ENCODE results near the gene SLC7A1.

Gene SLC7A1

GRCh38 chr13:29526741-29527140, 68.7 kb downstream of the SLC7A1 start:
- no peak for DNase-seq

GRCh38 chr13:29525757-29526156, 69.7 kb downstream of the SLC7A1 start:
- DNase-seq = no peak

- no peak for DNase-seq
These were observed 70.8 kb downstream of the SLC7A1 start for GRCh38 chr13:29524641-29525040.

- DNase-seq = no peak
These were observed 71.3 kb downstream of the SLC7A1 start for GRCh38 chr13:29524176-29524575.

GRCh38 chr13:29523199-29523961, 72.1 kb downstream of the SLC7A1 start:
- no peak for DNase-seq

GRCh38 chr13:29522044-29522685, 73.3 kb downstream of the SLC7A1 start:
- no peak for DNase-seq

GRCh38 chr13:29521336-29521735, 74.2 kb downstream of the SLC7A1 start:
- DNase-seq = no peak

GRCh38 chr13:29520671-29521070, 74.8 kb downstream of the SLC7A1 start:
- DNase-seq = no peak

- DNase-seq = no peak
These were observed 75.6 kb downstream of the SLC7A1 start for GRCh38 chr13:29519921-29520320.

GRCh38 chr13:29516880-29517279, 78.6 kb downstream of the SLC7A1 start:
- no peak for DNase-seq

GRCh38 chr13:29516012-29516411, 79.5 kb downstream of the SLC7A1 start:
- no peak for DNase-seq

GRCh38 chr13:29515372-29515771, 80.1 kb downstream of the SLC7A1 start:
- no peak for DNase-seq

- no peak for DNase-seq
These were observed 80.7 kb downstream of the SLC7A1 start for GRCh38 chr13:29514720-29515310.

- no peak for DNase-seq
These were observed 81.3 kb downstream of the SLC7A1 start for GRCh38 chr13:29513981-29514719.

- DNase-seq = no peak
These were observed 82.2 kb downstream of the SLC7A1 start for GRCh38 chr13:29513002-29513980.

- DNase-seq = no peak
These were observed 83.5 kb downstream of the SLC7A1 start for GRCh38 chr13:29511980-29512379.

GRCh38 chr13:29511106-29511796, 84.2 kb downstream of the SLC7A1 start:
- no peak for DNase-seq

- DNase-seq = no peak
These were observed 84.8 kb downstream of the SLC7A1 start for GRCh38 chr13:29510651-29511084.

GRCh38 chr13:29509999-29510589, 85.4 kb downstream of the SLC7A1 start:
- DNase-seq = no peak

- DNase-seq = no peak
These were observed 86.6 kb downstream of the SLC7A1 start for GRCh38 chr13:29508876-29509252.
